Keratinocyte (primary cell): ENCODE data around the gene MYBBP1A. TPM values are rescaled to one million over a fixed set of nuclear protein-coding genes. Genes with fewer than 3 reads are reported as not detected.

Experiments used
- DNase-seq: peaks from one replicate; pipeline ENCODE4 v3.0.0-alpha.2; 2011; ENCODE audit warnings: low read depth, missing footprints, low spot score
- FAIRE-seq: peaks from 2 replicates; lab custom pipeline; 2011; peaks lifted over from hg19 to GRCh38; lab: Jason Lieb, UNC
- H2AFZ ChIP-seq: 2 replicates; pipeline ENCODE4 v1.6.0; 2012; ENCODE audit warnings: low read length, control low read depth, inconsistent platforms; ENCODE audit not compliant: control insufficient read depth
- H3K27ac ChIP-seq: 2 replicates; pipeline ENCODE4 v1.5.1; 2011; ENCODE audit warnings: low read length; ENCODE audit not compliant: control insufficient read depth, insufficient read depth
- H3K27me3 ChIP-seq: 3 replicates; pipeline ENCODE4 v1.6.0; 2011; ENCODE audit warnings: low read length; ENCODE audit not compliant: control insufficient read depth, insufficient read depth; ENCODE audit errors: extremely low read depth
- H3K36me3 ChIP-seq, 2 experiments: 2 replicates in 1 of 2; 3 replicates in 1 of 2; pipeline ENCODE4 v1.5.1; 2011; ENCODE audit warnings: low read length in 2 of 2, mild to moderate bottlenecking in 1 of 2; ENCODE audit not compliant: control insufficient read depth in 2 of 2, insufficient read depth in 2 of 2; ENCODE audit errors: extremely low read depth in 1 of 2
- H3K4me1 ChIP-seq: 3 replicates; pipeline ENCODE4 v1.5.1; 2011; ENCODE audit warnings: low read length; ENCODE audit not compliant: control insufficient read depth, insufficient read depth; ENCODE audit errors: extremely low read depth
- H3K4me2 ChIP-seq: 3 replicates; pipeline ENCODE4 v1.6.0; 2011; ENCODE audit warnings: low read depth, low read length; ENCODE audit not compliant: control insufficient read depth, insufficient read depth; ENCODE audit errors: extremely low read depth
- H3K4me3 ChIP-seq, 3 experiments: fragments of 200-600 bp in 1 of 3; sonication (generic) in 1 of 3; 2 replicates in 2 of 3; 3 replicates in 1 of 3; pipeline ENCODE4 v1.5.1; 2011 to 2016; ENCODE audit warnings: low read length in 3 of 3, mild to moderate bottlenecking in 3 of 3, control low read depth in 2 of 3, inconsistent platforms in 1 of 3, low read depth in 1 of 3, mixed read lengths in 1 of 3, mixed run types in 1 of 3, moderate library complexity in 1 of 3; ENCODE audit not compliant: control insufficient read depth in 2 of 3, insufficient read depth in 2 of 3; ENCODE audit errors: extremely low read depth in 1 of 3
- H3K79me2 ChIP-seq: 2 replicates; pipeline ENCODE4 v1.6.0; 2012; ENCODE audit warnings: low read length; ENCODE audit not compliant: control insufficient read depth, insufficient read depth
- H3K9ac ChIP-seq: 3 replicates; pipeline ENCODE4 v1.6.0; 2011; ENCODE audit warnings: low read length; ENCODE audit not compliant: control insufficient read depth, insufficient read depth; ENCODE audit errors: extremely low read depth
- H3K9me1 ChIP-seq: 3 replicates; pipeline ENCODE4 v1.6.0; 2011; ENCODE audit warnings: low read length; ENCODE audit not compliant: control insufficient read depth, insufficient read depth; ENCODE audit errors: extremely low read depth
- H3K9me3 ChIP-seq: 2 replicates; pipeline ENCODE4 v1.5.1; 2012; ENCODE audit warnings: low read depth, low read length; ENCODE audit not compliant: control insufficient read depth
- H4K20me1 ChIP-seq: 3 replicates; pipeline ENCODE4 v1.6.0; 2011; ENCODE audit warnings: low read length; ENCODE audit not compliant: control insufficient read depth, insufficient read depth; ENCODE audit errors: extremely low read depth
- CTCF ChIP-seq, 3 experiments: IDR thresholded peaks in 1 of 3; conservative IDR thresholded peaks in 1 of 3; optimal IDR thresholded peaks in 1 of 3; 2 replicates in 2 of 3; 3 replicates in 1 of 3; pipeline versions ENCODE3 to v1.5.1; 2011; ENCODE audit warnings: low read length in 3 of 3, mild to moderate bottlenecking in 3 of 3, moderate library complexity in 2 of 3, control low read depth in 1 of 3, inconsistent platforms in 1 of 3; ENCODE audit not compliant: insufficient read depth in 2 of 3; ENCODE audit errors: extremely low read depth in 1 of 3
- EZH2 ChIP-seq: IDR thresholded peaks from one replicate; pipeline ENCODE4 v1.6.1; 2012; ENCODE audit warnings: inconsistent platforms, mild to moderate bottlenecking, low read length, moderate library complexity
- dilution Hi-C: fragments of 300-500 bp; cut with MboI; formaldehyde crosslinking; loops from one replicate; pipeline ENCODE4 v1.7.0; 2020; ENCODE audit warnings: low sequenced_read_pairs; ENCODE audit not compliant: extremely low pct_ligation_motif_present
- polyA plus RNA-seq, 5 experiments: library from polyadenylated mRNA; depleted of rRNA in 3 of 5; stranded (reverse) in 3 of 5; stranded (forward) in 1 of 5; unstranded in 1 of 5; fragments of >200 nt; gene quantifications; 1 replicate in 1 of 5; 2 replicates in 3 of 5; 3 replicates in 1 of 5; pipeline versions ENCODE4 v1.2.1 to v1.2.3, GENCODE V29; 2011 to 2012; ENCODE audit warnings: missing spikeins in 2 of 5, low read depth in 1 of 5, low replicate concordance in 1 of 5

MYBBP1A gene
- polyA plus RNA-seq, 1 donor (not counting 4 experiments of a cell fraction or from before 2014, with no cell fraction given), result 20.5 TPM

- dilution Hi-C loops, result no loop called here
- peaks cover 68% of the 10 kb centered on the region for H3K27me3 ChIP-seq
- no peak overlapping the region for H3K9ac ChIP-seq
- no peak overlapping the region for H3K4me3 ChIP-seq
- H3K27ac ChIP-seq, result no peak overlapping the region
- no peak for FAIRE-seq
- TF ChIP-seq EZH2 (no peak), CTCF (optimal IDR thresholded peaks at IDR 0.05 in 1 of 3, IDR thresholded peaks at IDR 0.05 in 1 of 3, conservative IDR thresholded peaks at IDR 0.05 in 1 of 3; ENCODE audit: extremely low read depth in 1 of 3, insufficient read depth in 2 of 3, low read length in 3 of 3) (no peak)
- no peak overlapping the region for H3K4me2 ChIP-seq
- no peaks in the 10 kb centered on the region for H3K4me1 ChIP-seq
- H3K9me1 ChIP-seq, result no peaks in the 10 kb centered on the region
- H4K20me1 ChIP-seq, result no peaks in the 10 kb centered on the region
- no peaks in the 10 kb centered on the region for H3K36me3 ChIP-seq
- no peak overlapping the region for H2AFZ ChIP-seq
- H3K79me2 ChIP-seq, result no peaks in the 10 kb centered on the region
- no peak for DNase-seq
- no peaks in the 10 kb centered on the region for H3K9me3 ChIP-seq
These were observed 33.9 kb upstream of the MYBBP1A start for GRCh38 chr17:4588898-4589625.

GRCh38 chr17:4588391-4588790, 33.2 kb upstream of the MYBBP1A start:
- no peak overlapping the region for H3K27ac ChIP-seq
- no peaks in the 10 kb centered on the region for H3K9me1 ChIP-seq
- peaks cover 74% of the 10 kb centered on the region for H3K27me3 ChIP-seq
- H3K36me3 ChIP-seq, result no peaks in the 10 kb centered on the region
- H3K9ac ChIP-seq, result no peak overlapping the region
- H3K4me2 ChIP-seq, result no peak overlapping the region
- no peaks in the 10 kb centered on the region for H4K20me1 ChIP-seq
- H3K4me1 ChIP-seq, result no peaks in the 10 kb centered on the region
- no peaks in the 10 kb centered on the region for H3K79me2 ChIP-seq
- dilution Hi-C loops, result no loop called here
- no peaks in the 10 kb centered on the region for H3K9me3 ChIP-seq
- FAIRE-seq, result no peak
- H2AFZ ChIP-seq, result no peak overlapping the region
- TF ChIP-seq CTCF (optimal IDR thresholded peaks at IDR 0.05 in 1 of 3, IDR thresholded peaks at IDR 0.05 in 1 of 3, conservative IDR thresholded peaks at IDR 0.05 in 1 of 3; ENCODE audit: extremely low read depth in 1 of 3, insufficient read depth in 2 of 3, low read length in 3 of 3) (no peak), EZH2 (no peak)
- DNase-seq, result no peak
- no peak overlapping the region for H3K4me3 ChIP-seq
